ENCODE measurements around the gene TCF12. TPM values are rescaled to one million over a fixed set of nuclear protein-coding genes. Genes with fewer than 3 reads are reported as not detected.

The TCF12 gene
- total and polyA plus RNA-seq, 2 of the 8 experiments (the other 6 are each of a cell fraction or from before 2014, with no cell fraction given) = 85.8 to 101 TPM

GRCh38 chr15:57152133-57152532 is 233.7 kb downstream of the TCF12 start (continued):
- no peak for TF ChIP-seq CTCF (IDR thresholded peaks at IDR 0.05; ENCODE audit: control extremely low read depth in 1 of 3, insufficient read depth in 1 of 3, low read depth in 1 of 3, low read length in 3 of 3)
- TF ChIP-seq POU5F1 (IDR thresholded peaks at IDR 0.05; ENCODE audit: low read depth, low read length) = no peak
